Measurements from ENCODE around the gene SHD. TPM values are rescaled to one million over a fixed set of nuclear protein-coding genes. Genes with fewer than 3 reads are reported as not detected.
"Not testable (repeated sequence)": the region's sequence is repeated elsewhere in the genome, so short reads cannot be mapped to it uniquely, and the experiment has no call there.

SHD gene
- total and polyA plus RNA-seq, 5 experiments from 2014 or later: not detected

- Mint-ChIP-seq H3K4me1 (peaks cover 13 to 33% (median 30%) of the 10 kb centered on the region in 4 donors), H3K27ac (peak overlapping the region in 2 of 10 donors; percentile 48 to 59), H3K27me3 (no peaks in the 10 kb centered on the region), H3K36me3 (peaks cover 4 to 66% (median 21%) of the 10 kb centered on the region in 3 donors), H3K9me3 (no peaks in the 10 kb centered on the region), H3K4me3 (no peak overlapping the region)
- POLR2A ChIA-PET: interaction anchor here (3.0 to 3.8 kb wide), 2 partner anchors 74 to 84 kb away, joined by 15 to 18 read pairs; partner anchors contain the start of gene MPND
- no peak for DNase-seq
- ATAC-seq: no peak
Measured at GRCh38 chr19:4268816-4269430, 10.1 kb upstream of the SHD start.

- POLR2A ChIA-PET: no interaction called here
- Mint-ChIP-seq H3K4me1 (peaks cover 0 to 4% (median 0%) of the 10 kb centered on the region in 4 donors), H3K27ac (peak overlapping the region in 2 of 10 donors; percentile 24 to 29), H3K9me3 (no peaks in the 10 kb centered on the region), H3K4me3 (no peak overlapping the region), H3K36me3 (peaks cover 0 to 29% (median 13%) of the 10 kb centered on the region in 3 donors), H3K27me3 (no peaks in the 10 kb centered on the region)
- DNase-seq (no peak), ATAC-seq (no peak)
Measured at GRCh38 chr19:4272894-4273293, 6.2 kb upstream of the SHD start.

- H3K4me1 Mint-ChIP-seq, POLR2A ChIA-PET, H3K9me3 Mint-ChIP-seq, H3K4me3 Mint-ChIP-seq, DNase-seq, H3K27ac Mint-ChIP-seq, H3K27me3 Mint-ChIP-seq, ATAC-seq: not testable (repeated sequence)
- peaks cover 0 to 19% (median 7%) of the 10 kb centered on the region in 3 donors for H3K36me3 Mint-ChIP-seq
Measured at GRCh38 chr19:4274321-4274686, 4.8 kb upstream of the SHD start.

GRCh38 chr19:4277191-4277696, 1.8 kb upstream of the SHD start:
- peak overlapping the region in 1 of 10 donors; percentile 40 for H3K4me3 Mint-ChIP-seq
- peaks cover 0 to under 1% (median under 1%) of the 10 kb centered on the region in 3 donors for H3K36me3 Mint-ChIP-seq
- POLR2A ChIA-PET: no interaction called here
- H3K9me3 Mint-ChIP-seq: no peaks in the 10 kb centered on the region
- H3K4me1 Mint-ChIP-seq: peaks cover 3 to 7% (median 6%) of the 10 kb centered on the region in 4 donors
- peak overlapping the region in 1 of 10 donors; percentile 40 for H3K27ac Mint-ChIP-seq
- peaks cover 4 to 24% (median 5%) of the 10 kb centered on the region in 5 donors for H3K27me3 Mint-ChIP-seq
- DNase-seq: no peak
- ATAC-seq: no peak

GRCh38 chr19:4278010-4278409, 1.1 kb upstream of the SHD start:
- H3K4me3 Mint-ChIP-seq: peak overlapping the region in 5 of 10 donors; percentile 10 to 83 (median 26)
- H3K9me3 Mint-ChIP-seq: no peaks in the 10 kb centered on the region
- DNase-seq (no peak), ATAC-seq (no peak)
- peaks cover 4 to 26% (median 5%) of the 10 kb centered on the region in 5 donors for H3K27me3 Mint-ChIP-seq
- H3K27ac Mint-ChIP-seq: no peak overlapping the region
- H3K4me1 Mint-ChIP-seq: peaks cover 3 to 7% (median 6%) of the 10 kb centered on the region in 4 donors
- H3K36me3 Mint-ChIP-seq: no peaks in the 10 kb centered on the region
- POLR2A ChIA-PET: interaction anchor here (0.5 to 1.0 kb wide), 2 partner anchors 23 to 1379 kb away, joined by 3 to 4 read pairs; no protein-coding TSS in a partner anchor

- ATAC-seq (peak; percentile 50 to 62), DNase-seq (no peak)
- H3K27me3 Mint-ChIP-seq: peaks cover 4 to 26% (median 5%) of the 10 kb centered on the region in 5 donors
- no peaks in the 10 kb centered on the region for H3K36me3 Mint-ChIP-seq
- peaks cover 3 to 7% (median 6%) of the 10 kb centered on the region in 4 donors for H3K4me1 Mint-ChIP-seq
- no peak overlapping the region for H3K27ac Mint-ChIP-seq
- H3K4me3 Mint-ChIP-seq: peak overlapping the region in 4 of 10 donors; percentile 23 to 83 (median 52)
- POLR2A ChIA-PET: interaction anchor here (0.7 kb wide), 1 partner anchor 46 kb away, joined by 3 read pairs; no protein-coding TSS in a partner anchor
- no peaks in the 10 kb centered on the region for H3K9me3 Mint-ChIP-seq
Measured at GRCh38 chr19:4279267-4279529, 132 bp downstream of the SHD start.

GRCh38 chr19:4279530-4280422, 710 bp downstream of the SHD start:
- H3K9me3 Mint-ChIP-seq: no peaks in the 10 kb centered on the region
- no peak for DNase-seq
- H3K27me3 Mint-ChIP-seq: peaks cover 4 to 26% (median 5%) of the 10 kb centered on the region in 5 donors
- POLR2A ChIA-PET: interaction anchor here (0.7 kb wide), 1 partner anchor 45 kb away, joined by 3 read pairs; no protein-coding TSS in a partner anchor
- no peaks in the 10 kb centered on the region for H3K36me3 Mint-ChIP-seq
- peaks cover 3 to 7% (median 6%) of the 10 kb centered on the region in 4 donors for H3K4me1 Mint-ChIP-seq
- peak; percentile 6 to 39 for ATAC-seq
- peak overlapping the region in 8 of 10 donors; percentile 48 to 86 (median 64) for H3K4me3 Mint-ChIP-seq
- peak overlapping the region in 1 of 10 donors; percentile 28 for H3K27ac Mint-ChIP-seq

GRCh38 chr19:4284176-4284958, 5.3 kb downstream of the SHD start:
- H3K9me3 Mint-ChIP-seq: no peaks in the 10 kb centered on the region
- peaks cover 2 to 7% (median 3%) of the 10 kb centered on the region in 4 donors for H3K4me1 Mint-ChIP-seq
- no peak overlapping the region for H3K4me3 Mint-ChIP-seq
- POLR2A ChIA-PET: interaction anchor here (0.5 to 0.6 kb wide), 3 partner anchors 14 to 114 kb away, joined by 3 to 5 read pairs (median 5); no protein-coding TSS in a partner anchor
- H3K36me3 Mint-ChIP-seq: no peaks in the 10 kb centered on the region
- no peak for DNase-seq
- ATAC-seq: no peak
- peaks cover 4 to 22% (median 5%) of the 10 kb centered on the region in 5 donors for H3K27me3 Mint-ChIP-seq
- H3K27ac Mint-ChIP-seq: no peak overlapping the region

GRCh38 chr19:4284974-4285373, 5.9 kb downstream of the SHD start:
- H3K4me1 Mint-ChIP-seq: peaks cover 0 to 1% (median under 1%) of the 10 kb centered on the region in 4 donors
- ATAC-seq: no peak
- no peak overlapping the region for H3K27ac Mint-ChIP-seq
- no peak for DNase-seq
- H3K27me3 Mint-ChIP-seq: peaks cover under 1 to 20% (median 4%) of the 10 kb centered on the region in 5 donors
- H3K4me3 Mint-ChIP-seq: no peak overlapping the region
- no peaks in the 10 kb centered on the region for H3K36me3 Mint-ChIP-seq
- no peaks in the 10 kb centered on the region for H3K9me3 Mint-ChIP-seq
- POLR2A ChIA-PET: interaction anchor here (0.5 kb wide), 1 partner anchor 228 kb away, joined by 3 read pairs; no protein-coding TSS in a partner anchor

- H3K27ac Mint-ChIP-seq: peak overlapping the region in 1 of 10 donors; percentile 73
- POLR2A ChIA-PET: interaction anchor here (0.7 kb wide), 2 partner anchors 17 to 259 kb away, joined by 3 read pairs; no protein-coding TSS in a partner anchor
- not testable (repeated sequence) for DNase-seq, H3K27me3 Mint-ChIP-seq, ATAC-seq, H3K9me3 Mint-ChIP-seq, H3K4me1 Mint-ChIP-seq, H3K36me3 Mint-ChIP-seq, H3K4me3 Mint-ChIP-seq
Measured at GRCh38 chr19:4286141-4286540, 7.1 kb downstream of the SHD start.

- ATAC-seq (no peak), DNase-seq (no peak)
- Mint-ChIP-seq H3K4me3 (no peak overlapping the region), H3K27ac (peak overlapping the region in 2 of 10 donors; percentile 34 to 37), H3K4me1 (no peaks in the 10 kb centered on the region), H3K27me3 (no peaks in the 10 kb centered on the region), H3K36me3 (peaks cover 0 to 14% (median 2%) of the 10 kb centered on the region in 3 donors), H3K9me3 (no peaks in the 10 kb centered on the region)
- POLR2A ChIA-PET: interaction anchor here (0.6 kb wide), 1 partner anchor 56 kb away, joined by 3 read pairs; no protein-coding TSS in a partner anchor
Measured at GRCh38 chr19:4288091-4288777, 9.2 kb downstream of the SHD start.
